GM19467 (cell line): ENCODE data around the gene COL27A1.
"Not testable (repeated sequence)": the region's sequence is repeated elsewhere in the genome, so short reads cannot be mapped to it uniquely, and the experiment has no call there.

ENCODE experiments used
- ATAC-seq: cut with Tn5 transposase; IDR thresholded peaks from one replicate; pipeline ENCODE4 v1.9.1; 2021; ENCODE audit warnings: mild to moderate bottlenecking, moderate library complexity; ENCODE audit not compliant: unreplicated experiment

Gene COL27A1

GRCh38 chr9:114314881-114315722 lies 159.8 kb downstream of the COL27A1 start:
- ATAC-seq = no peak

- no peak for ATAC-seq
Observed at GRCh38 chr9:114315723-114316363, 160.5 kb downstream of the COL27A1 start.

GRCh38 chr9:114316605-114317230 lies 161.4 kb downstream of the COL27A1 start:
- ATAC-seq = no peak

GRCh38 chr9:114317665-114318357 lies 162.5 kb downstream of the COL27A1 start:
- no peak for ATAC-seq

GRCh38 chr9:114318416-114318815 lies 163.1 kb downstream of the COL27A1 start:
- ATAC-seq = no peak

- no peak for ATAC-seq
Observed at GRCh38 chr9:114319147-114319546, 163.8 kb downstream of the COL27A1 start.

DNA sequence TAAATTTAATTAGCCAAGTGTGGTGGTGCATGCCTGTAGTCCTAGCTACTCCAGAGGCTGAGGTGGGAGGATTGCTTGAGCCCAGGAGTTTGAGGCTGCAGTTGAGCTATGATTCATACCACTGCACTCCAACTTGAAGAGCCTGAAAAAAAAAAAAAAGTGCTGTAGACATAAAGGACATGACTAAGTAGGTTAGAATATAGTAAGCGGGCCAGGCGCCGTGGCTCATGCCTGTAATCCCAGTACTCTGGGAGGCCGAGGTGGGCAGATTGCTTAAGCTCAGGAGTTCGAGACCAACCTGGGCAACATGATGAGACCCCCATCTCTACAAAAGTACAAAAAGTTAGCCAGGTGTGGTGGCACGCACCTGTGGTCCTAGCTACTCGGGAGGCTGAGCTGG lies 165.4 kb downstream of the COL27A1 start:
- not testable (repeated sequence) for ATAC-seq

- ATAC-seq = no peak
Observed at GRCh38 chr9:114321759-114322158, 166.4 kb downstream of the COL27A1 start.

- not testable (repeated sequence) for ATAC-seq
Observed at GRCh38 chr9:114322160-114322818, 167.0 kb downstream of the COL27A1 start.

DNA sequence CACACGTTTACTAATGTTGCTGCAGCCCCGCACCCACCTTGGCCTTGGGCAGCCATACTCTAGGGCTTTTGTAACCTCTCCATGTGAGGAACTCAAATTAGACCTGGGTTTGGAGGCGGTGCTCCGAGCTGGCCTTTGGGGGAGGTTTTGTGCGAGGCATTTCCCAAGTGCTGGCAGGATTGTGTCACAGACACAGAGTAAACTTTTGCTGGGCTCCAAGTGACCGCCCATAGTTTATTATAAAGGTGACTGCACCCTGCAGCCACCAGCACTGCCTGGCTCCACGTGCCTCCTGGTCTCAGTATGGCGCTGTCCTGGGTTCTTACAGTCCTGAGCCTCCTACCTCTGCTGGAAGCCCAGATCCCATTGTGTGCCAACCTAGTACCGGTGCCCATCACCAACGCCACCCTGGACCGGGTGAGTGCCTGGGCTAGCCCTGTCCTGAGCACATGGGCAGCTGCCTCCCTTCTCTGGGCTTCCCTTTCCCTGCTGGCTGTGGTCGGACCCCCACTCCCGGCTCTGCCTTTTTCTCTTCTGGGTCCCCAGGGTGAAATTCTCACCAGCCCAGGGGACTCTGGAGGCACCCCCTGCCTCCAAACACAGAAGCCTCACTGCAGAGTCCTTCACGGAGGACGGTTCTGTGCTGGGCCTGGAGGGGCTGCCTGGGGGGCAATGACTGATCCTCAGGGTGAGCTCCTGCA lies 167.6 kb downstream of the COL27A1 start, which contains the start of gene ORM1:
ORM1 (plus strand) TSS at position 268 of the 701 bp plus-strand sequence; CDS start at position 304, 36 bp downstream.
- ATAC-seq = not testable (repeated sequence)

DNA sequence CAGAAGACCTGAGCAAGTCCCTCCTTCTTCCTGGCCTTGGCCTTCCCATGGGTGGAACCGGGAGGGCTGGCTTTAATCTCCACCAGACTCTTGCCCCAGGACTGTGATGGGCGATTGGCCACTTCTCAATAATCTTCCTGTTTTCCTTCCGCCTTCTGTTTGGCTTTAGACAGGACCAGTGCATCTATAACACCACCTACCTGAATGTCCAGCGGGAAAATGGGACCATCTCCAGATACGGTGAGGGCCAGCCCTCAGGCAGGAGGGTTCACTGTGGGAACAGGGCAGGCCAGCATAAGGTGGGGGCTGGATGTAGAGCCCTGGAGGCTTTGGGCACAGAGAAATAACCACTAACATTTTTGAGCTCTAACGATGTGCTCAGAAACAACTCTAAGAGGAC lies 168.5 kb downstream of the COL27A1 start:
- not testable (repeated sequence) for ATAC-seq

DNA sequence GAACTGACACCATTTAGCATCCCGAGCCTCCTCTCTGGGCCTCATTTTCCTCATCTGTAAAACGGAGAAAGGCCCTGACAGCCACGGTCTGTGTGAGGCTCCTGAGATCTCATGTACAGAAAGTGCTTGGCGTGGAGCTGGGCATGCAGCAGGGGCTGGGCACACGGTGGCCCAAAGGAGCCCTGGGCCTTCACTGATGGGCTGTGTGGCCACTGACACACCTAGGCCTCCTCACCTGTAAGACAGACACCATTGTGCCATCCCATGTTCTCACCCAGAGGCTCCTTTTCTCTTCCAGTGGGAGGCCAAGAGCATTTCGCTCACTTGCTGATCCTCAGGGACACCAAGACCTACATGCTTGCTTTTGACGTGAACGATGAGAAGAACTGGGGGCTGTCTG lies 169.2 kb downstream of the COL27A1 start:
- ATAC-seq = no peak

- ATAC-seq = not testable (repeated sequence)
Observed at GRCh38 chr9:114324965-114325364, 169.6 kb downstream of the COL27A1 start.

GRCh38 chr9:114325684-114326254 lies 170.4 kb downstream of the COL27A1 start:
- ATAC-seq = not testable (repeated sequence)

GRCh38 chr9:114327749-114328148 lies 172.4 kb downstream of the COL27A1 start:
- ATAC-seq = no peak

DNA sequence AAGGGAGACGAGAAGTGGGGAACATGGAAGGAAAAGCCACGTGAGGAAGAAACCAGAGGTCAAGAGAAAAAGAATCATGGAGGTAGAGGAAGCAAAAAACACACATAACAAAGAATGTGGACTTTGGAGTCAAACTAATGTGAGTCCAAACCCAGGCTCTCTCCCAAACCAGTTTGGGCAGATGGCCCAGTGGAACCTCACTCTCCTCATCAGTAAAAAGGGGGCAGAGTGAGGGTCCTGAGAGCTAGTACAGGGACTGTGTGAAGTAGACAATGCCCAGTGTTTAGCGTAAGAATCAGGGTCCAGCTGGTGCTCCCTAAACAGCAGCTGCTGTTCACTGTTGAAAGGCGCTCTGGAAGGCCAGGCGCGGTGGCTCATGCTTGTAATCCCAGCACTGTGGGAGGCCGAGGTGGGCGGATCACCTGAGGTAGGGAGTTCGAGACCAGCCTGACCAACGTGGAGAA lies 173.1 kb downstream of the COL27A1 start:
- ATAC-seq = not testable (repeated sequence)

GRCh38 chr9:114328937-114329624 lies 173.7 kb downstream of the COL27A1 start:
- not testable (repeated sequence) for ATAC-seq

- ATAC-seq = not testable (repeated sequence)
Observed at GRCh38 chr9:114329625-114330022, 174.3 kb downstream of the COL27A1 start, which contains the start of gene ORM2. TSS of gene ORM2 (plus strand) at chr9:114329869. CDS start at chr9:114329905, 36 bp downstream.

GRCh38 chr9:114330636-114331035 lies 175.3 kb downstream of the COL27A1 start:
- ATAC-seq = no peak
